HG02884 (cell line): ENCODE data around the gene OR6C76.

Experiments
- ATAC-seq: cut with Tn5 transposase; IDR thresholded peaks from one replicate; pipeline ENCODE4 v1.9.1; 2021; ENCODE audit warnings: mild to moderate bottlenecking, moderate library complexity; ENCODE audit not compliant: unreplicated experiment

The OR6C76 gene

DNA sequence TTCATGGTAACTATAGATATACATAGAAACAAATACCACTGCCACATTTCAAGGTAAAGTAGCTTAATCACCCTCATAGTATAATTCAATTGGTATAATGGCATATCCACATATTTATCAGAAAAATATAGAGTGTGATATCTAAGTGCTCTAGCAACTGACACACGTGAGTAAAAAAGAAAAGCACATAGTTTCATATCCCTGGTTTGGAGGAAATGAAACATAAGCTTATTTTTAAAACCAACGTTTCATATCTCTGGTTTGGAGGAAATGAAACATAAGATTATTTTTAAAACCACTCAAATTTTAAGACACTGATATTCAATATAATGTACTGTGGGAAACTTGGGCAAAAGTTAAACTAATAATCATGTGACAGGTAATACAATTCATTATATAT, 41.8 kb downstream of the OR6C76 start:
- ATAC-seq: peak; percentile 92

GRCh38 chr12:55469291-55469690, 43.2 kb downstream of the OR6C76 start:
- no peak for ATAC-seq

DNA sequence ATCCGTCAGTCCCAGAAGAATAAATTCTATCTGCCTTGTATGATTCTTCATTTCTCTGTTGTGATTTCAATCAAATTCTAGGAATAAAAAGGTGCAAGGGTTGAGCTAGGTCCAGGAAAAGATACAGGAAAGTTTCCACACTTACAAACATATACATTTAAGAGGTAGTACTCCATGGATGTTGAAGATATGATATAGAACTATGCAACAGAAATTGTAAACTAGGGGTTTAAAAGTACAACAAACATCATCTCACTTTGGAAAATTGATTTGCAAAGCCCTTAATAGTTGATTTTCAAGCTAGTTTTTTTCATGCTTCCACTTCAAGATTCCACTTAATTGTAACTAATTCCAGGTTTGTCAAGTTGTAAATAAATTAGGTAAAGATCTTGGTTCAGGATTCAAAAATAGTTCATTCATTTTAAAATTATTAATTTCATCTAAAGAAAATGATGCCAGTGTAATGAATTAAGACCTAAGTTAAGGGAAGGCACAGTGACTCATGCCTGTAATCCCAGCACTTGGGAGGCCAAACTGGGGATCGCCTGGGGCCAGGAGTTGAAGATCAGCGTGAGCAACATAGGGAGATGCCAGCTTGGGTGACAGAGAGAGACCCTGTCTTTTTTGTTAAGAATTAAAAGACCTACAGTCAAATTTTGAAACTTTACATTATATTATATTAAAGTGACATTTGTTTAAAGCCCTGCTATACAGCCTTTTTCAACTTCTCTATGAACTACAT, 44.2 kb downstream of the OR6C76 start, which contains the start of gene OR6C70:
Gene OR6C70, minus strand, starts transcription at position 51 of the 742 bp plus-strand sequence. Its CDS starts 0 bp downstream, at position 51.
- ATAC-seq: no peak

- no peak for ATAC-seq
Measured at GRCh38 chr12:55472264-55472663, 46.2 kb downstream of the OR6C76 start.
